ENCODE results near the gene RHOXF1.
"Not testable (repeated sequence)": the region's sequence is repeated elsewhere in the genome, so short reads cannot be mapped to it uniquely, and the experiment has no call there.

DNA sequence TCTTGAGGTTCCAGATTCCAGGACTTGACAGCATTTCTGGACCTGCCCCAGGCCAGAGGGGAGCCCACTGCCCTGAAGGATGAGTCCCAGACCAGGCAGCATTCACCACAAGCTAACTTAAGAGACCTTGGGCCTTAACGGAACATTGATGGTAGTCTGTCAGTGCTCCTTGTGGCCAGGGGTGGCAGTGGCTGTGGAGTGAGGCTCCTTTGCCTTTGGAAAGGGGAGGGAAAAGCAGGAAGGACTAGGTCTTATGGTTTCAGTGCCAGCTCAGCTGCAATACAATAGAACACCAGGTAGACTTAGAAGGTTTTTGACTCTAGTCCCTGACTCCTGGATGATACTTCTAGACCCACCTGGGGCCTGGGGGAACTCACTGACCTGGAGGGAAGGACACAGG lies 49.5 kb downstream of the RHOXF1 start:
- TF ChIP-seq, protein P1, sequence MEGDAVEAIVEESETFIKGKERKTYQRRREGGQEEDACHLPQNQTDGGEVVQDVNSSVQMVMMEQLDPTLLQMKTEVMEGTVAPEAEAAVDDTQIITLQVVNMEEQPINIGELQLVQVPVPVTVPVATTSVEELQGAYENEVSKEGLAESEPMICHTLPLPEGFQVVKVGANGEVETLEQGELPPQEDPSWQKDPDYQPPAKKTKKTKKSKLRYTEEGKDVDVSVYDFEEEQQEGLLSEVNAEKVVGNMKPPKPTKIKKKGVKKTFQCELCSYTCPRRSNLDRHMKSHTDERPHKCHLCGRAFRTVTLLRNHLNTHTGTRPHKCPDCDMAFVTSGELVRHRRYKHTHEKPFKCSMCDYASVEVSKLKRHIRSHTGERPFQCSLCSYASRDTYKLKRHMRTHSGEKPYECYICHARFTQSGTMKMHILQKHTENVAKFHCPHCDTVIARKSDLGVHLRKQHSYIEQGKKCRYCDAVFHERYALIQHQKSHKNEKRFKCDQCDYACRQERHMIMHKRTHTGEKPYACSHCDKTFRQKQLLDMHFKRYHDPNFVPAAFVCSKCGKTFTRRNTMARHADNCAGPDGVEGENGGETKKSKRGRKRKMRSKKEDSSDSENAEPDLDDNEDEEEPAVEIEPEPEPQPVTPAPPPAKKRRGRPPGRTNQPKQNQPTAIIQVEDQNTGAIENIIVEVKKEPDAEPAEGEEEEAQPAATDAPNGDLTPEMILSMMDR (IDR thresholded peaks at IDR 0.05; ENCODE audit: insufficient read depth, low read length), result not testable (repeated sequence)
- not testable (repeated sequence) for TF ChIP-seq POLR2AphosphoS5 (IDR thresholded peaks at IDR 0.05; ENCODE audit: low read depth); GABPA (IDR thresholded peaks at IDR 0.05; ENCODE audit: low read depth); SPI1 (IDR thresholded peaks at IDR 0.05; ENCODE audit: borderline replicate concordance, low read depth)
- TF ChIP-seq, protein P2, sequence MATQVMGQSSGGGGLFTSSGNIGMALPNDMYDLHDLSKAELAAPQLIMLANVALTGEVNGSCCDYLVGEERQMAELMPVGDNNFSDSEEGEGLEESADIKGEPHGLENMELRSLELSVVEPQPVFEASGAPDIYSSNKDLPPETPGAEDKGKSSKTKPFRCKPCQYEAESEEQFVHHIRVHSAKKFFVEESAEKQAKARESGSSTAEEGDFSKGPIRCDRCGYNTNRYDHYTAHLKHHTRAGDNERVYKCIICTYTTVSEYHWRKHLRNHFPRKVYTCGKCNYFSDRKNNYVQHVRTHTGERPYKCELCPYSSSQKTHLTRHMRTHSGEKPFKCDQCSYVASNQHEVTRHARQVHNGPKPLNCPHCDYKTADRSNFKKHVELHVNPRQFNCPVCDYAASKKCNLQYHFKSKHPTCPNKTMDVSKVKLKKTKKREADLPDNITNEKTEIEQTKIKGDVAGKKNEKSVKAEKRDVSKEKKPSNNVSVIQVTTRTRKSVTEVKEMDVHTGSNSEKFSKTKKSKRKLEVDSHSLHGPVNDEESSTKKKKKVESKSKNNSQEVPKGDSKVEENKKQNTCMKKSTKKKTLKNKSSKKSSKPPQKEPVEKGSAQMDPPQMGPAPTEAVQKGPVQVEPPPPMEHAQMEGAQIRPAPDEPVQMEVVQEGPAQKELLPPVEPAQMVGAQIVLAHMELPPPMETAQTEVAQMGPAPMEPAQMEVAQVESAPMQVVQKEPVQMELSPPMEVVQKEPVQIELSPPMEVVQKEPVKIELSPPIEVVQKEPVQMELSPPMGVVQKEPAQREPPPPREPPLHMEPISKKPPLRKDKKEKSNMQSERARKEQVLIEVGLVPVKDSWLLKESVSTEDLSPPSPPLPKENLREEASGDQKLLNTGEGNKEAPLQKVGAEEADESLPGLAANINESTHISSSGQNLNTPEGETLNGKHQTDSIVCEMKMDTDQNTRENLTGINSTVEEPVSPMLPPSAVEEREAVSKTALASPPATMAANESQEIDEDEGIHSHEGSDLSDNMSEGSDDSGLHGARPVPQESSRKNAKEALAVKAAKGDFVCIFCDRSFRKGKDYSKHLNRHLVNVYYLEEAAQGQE (IDR thresholded peaks at IDR 0.05; ENCODE audit: insufficient replicate concordance, low read depth), result not testable (repeated sequence)
